Stimulated activated CD8-positive, alpha-beta memory T cell treated with anti-CD3 and anti-CD28 coated beads, Interleukin-4, amount 100 ng/mL, for 48 hours (primary cell): Measurements from ENCODE around the gene SPTBN4.
"Not testable (repeated sequence)": the region's sequence is repeated elsewhere in the genome, so short reads cannot be mapped to it uniquely, and the experiment has no call there.

ENCODE experiments used
- DNase-seq: peaks from one replicate; pipeline ENCODE4 v3.0.0-alpha.2; 2020

The SPTBN4 gene

GRCh38 chr19:40623403-40624251, 156.8 kb downstream of the SPTBN4 start:
- peak; percentile 55 for DNase-seq

DNA sequence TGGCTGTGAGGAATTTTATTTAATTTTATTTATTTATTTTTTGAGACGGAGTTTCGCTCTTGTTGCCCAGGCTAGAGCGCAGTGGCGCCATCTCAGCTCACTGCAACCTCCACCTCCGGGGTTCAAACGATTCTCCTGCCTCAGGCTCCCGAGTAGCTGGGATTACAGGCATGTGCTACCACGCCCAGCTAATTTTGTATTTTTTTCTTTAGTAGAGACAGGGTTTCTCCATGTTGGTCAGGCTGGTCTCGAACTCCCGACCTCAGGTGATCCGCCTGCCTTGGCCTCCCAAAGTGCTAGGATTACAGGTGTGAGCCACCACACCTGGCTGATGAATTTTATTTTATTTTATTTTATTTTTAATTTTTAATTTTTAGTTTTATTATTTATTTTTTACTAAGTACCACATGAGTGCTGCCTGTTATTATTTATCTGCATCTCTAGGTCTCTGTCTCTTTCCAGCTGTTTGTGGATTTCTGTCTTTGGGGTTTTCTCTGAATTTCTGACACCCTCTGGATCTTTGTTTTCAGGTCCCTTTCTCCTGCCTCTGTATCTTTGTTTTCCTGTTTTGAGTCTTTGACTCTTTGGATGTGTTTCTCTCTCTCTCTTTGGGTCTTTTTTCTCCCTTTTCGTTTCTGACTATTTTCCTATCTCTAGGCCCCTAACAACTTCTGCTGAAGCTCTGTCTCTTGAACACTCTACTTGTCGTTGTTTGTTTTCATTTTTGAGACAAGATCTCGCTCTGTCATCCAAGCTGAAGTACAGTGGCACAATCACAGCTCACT, 157.8 kb downstream of the SPTBN4 start:
- not testable (repeated sequence) for DNase-seq

DNA sequence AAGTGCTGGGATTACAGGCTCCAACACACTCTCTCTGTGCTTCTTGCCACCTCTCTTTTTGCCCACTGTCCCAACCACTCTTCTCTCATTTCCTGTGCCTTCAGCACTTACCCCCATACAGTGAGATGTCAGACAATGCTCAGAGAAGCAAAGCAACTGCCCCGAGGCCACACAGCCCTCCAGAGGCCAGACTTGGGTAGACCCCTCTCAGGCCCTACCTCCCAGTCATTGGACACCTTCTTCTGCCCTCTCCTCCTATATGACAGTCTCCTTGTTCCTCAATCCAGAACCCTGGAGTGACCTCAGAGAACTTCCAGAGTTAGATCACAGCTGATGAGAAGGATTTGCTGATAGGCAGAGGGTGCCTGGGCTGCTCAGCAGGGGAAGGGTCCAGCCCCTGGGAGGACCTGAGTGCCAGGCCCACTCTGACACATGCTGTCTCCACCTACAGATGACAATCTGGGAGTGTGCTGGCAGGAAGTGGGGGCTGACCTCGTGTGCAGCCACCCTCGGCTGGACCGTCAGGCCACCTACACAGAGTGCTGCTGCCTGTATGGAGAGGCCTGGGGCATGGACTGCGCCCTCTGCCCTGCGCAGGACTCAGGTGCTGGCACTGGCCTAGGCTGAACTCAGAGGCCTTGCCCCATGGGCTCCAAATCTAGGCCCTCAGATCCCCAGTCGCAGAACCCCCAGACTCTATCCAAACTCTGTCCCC, 158.8 kb downstream of the SPTBN4 start:
- DNase-seq = no peak
